Upper lobe of right lung (tissue), 1 donor: Measurements from ENCODE around the gene BLID. TPM values are rescaled to one million over a fixed set of nuclear protein-coding genes. Genes with fewer than 3 reads are reported as not detected.

Experiments used
- ATAC-seq: fragments of 200-7000 bp; cut with Tn5 transposase; one replicate; pipeline ENCODE4 v1.9.1; 2020; ENCODE audit warnings: mild to moderate bottlenecking, moderate library complexity
- DNase-seq: peaks from one replicate; pipeline ENCODE4 v3.0.0-alpha.2; 2020
- H3K27ac ChIP-seq: fragments of 200-600 bp; one replicate; pipeline ENCODE4 v1.8.0; 2022
- H3K27me3 ChIP-seq: fragments of 200-600 bp; one replicate; pipeline ENCODE4 v1.8.0; 2022; ENCODE audit warnings: mild to moderate bottlenecking
- H3K36me3 ChIP-seq: fragments of 200-600 bp; one replicate; pipeline ENCODE4 v1.8.0; 2022
- H3K4me1 ChIP-seq: fragments of 200-600 bp; one replicate; pipeline ENCODE4 v1.8.0; 2022
- H3K4me3 ChIP-seq: fragments of 200-600 bp; one replicate; pipeline ENCODE4 v1.8.0; 2022; ENCODE audit warnings: mild to moderate bottlenecking
- H3K9me3 ChIP-seq: fragments of 200-600 bp; one replicate; pipeline ENCODE4 v1.8.0; 2022
- intact Hi-C: fragments of 100-400 bp; cut with DNase I; formaldehyde crosslinking; loops from one replicate; pipeline ENCODE4 v1.11.0; 2022
- total RNA-seq: library from RNA; stranded (reverse); fragmentation: NEBNext Ultra II Directional; extraction: Animal tissue kit (Norgen Biotek cat#: 25700); gene quantifications from one replicate; pipeline ENCODE4 v1.2.1, GENCODE V29; 2021
- TF ChIP-seq, protein P1 (sequence below): fragments of 200-600 bp; IDR thresholded peaks from one replicate; pipeline ENCODE4 v1.8.0; 2022; ENCODE audit warnings: antibody characterized with exemption
- donor health status: DM: no; HTN: yes; CAD: no; lungs with severe emphysema.

Gene BLID
- total RNA-seq, 1 donor from 2014 or later: not detected

DNA sequence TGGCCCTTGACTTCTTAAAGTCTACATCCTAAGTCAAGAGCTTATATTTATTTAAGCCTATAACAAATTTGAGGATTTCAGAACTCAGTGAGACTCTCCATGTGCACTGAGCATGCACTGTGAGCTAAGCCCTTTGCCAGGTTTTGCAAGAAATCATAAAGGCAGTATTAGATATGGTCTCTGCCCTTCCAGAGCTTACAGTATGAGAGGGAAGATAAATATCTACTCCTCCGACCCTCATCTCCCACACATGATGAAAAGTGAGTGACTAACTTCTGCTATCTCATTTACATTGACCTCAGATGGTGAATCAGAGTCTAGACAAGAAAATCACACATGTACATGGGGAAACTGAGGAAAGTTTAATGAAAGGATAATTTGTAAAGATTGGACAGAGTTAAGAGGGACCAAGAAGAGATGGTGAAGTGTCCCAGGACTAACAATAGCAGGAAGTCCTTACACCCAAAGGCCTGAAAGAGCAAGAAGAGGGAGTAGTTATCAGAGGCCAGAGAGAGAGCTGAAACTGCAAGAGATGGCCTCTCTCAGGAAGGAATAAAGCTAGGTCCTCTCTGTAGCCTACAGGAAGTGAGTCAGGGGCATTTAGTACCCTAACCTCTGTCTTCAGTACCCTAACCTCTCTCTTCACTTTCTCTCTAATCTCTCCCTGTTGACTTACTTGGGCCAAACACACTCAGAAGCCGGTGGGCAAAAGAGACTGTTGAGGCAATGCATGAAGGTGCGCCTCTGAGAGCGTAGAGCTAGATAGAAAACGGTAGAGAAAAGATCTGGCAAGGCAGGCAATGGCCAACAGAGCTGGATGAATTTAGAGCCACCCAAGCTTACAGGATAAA, 23.0 kb upstream of the BLID start:
- no peak for ATAC-seq
- intact Hi-C loops: no loop called here

DNA sequence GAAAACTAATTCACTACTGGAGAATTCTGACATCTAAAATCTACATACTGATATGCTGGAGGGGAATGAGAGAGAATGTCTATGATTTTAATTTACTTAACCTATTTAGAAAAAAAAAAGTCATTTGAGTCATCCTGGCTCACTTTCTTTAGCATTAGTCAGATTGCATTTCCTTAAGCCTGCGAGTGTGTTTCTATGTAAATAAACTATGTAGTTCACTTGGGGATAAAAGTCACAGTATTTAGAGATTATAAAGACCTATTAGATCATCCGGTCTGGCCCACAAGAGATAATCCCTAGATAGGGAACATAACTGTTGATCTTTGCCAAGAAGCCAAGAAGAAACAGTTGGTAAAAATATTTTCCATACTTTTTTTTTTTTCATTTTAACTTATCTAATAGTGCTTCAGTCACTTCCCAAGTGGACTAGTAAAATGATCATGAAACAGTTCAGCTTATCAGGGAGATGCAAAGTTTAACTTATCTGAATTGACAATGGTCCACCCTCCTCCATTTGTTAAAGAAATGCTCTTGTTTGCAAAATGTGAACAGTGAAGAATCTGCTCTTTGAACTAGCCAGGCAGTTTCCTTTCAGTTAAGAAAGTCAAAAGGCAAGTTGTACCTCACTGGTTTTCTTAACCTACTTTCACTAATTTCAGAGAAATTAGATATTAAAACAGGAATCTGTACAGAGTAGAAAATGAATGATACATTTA, 21.2 kb upstream of the BLID start:
- Histone ChIP-seq H3K27ac (no peak overlapping the region), H3K4me3 (no peak overlapping the region), H3K9me3 (no peaks in the 10 kb centered on the region), H3K27me3 (no peaks in the 10 kb centered on the region), H3K36me3 (no peaks in the 10 kb centered on the region), H3K4me1 (no peaks in the 10 kb centered on the region)
- intact Hi-C loops: no loop called here
- TF ChIP-seq, protein P1, sequence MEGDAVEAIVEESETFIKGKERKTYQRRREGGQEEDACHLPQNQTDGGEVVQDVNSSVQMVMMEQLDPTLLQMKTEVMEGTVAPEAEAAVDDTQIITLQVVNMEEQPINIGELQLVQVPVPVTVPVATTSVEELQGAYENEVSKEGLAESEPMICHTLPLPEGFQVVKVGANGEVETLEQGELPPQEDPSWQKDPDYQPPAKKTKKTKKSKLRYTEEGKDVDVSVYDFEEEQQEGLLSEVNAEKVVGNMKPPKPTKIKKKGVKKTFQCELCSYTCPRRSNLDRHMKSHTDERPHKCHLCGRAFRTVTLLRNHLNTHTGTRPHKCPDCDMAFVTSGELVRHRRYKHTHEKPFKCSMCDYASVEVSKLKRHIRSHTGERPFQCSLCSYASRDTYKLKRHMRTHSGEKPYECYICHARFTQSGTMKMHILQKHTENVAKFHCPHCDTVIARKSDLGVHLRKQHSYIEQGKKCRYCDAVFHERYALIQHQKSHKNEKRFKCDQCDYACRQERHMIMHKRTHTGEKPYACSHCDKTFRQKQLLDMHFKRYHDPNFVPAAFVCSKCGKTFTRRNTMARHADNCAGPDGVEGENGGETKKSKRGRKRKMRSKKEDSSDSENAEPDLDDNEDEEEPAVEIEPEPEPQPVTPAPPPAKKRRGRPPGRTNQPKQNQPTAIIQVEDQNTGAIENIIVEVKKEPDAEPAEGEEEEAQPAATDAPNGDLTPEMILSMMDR: no peak
- ATAC-seq (no peak), DNase-seq (no peak)

More for the DNA sequence above, 23.0 kb upstream of the BLID start:
- Histone ChIP-seq H3K4me1 (no peaks in the 10 kb centered on the region), H3K9me3 (no peaks in the 10 kb centered on the region), H3K27ac (no peak overlapping the region), H3K36me3 (no peaks in the 10 kb centered on the region), H3K27me3 (no peaks in the 10 kb centered on the region), H3K4me3 (no peak overlapping the region)
- DNase-seq: no peak
- TF ChIP-seq, protein P1: no peak

DNA sequence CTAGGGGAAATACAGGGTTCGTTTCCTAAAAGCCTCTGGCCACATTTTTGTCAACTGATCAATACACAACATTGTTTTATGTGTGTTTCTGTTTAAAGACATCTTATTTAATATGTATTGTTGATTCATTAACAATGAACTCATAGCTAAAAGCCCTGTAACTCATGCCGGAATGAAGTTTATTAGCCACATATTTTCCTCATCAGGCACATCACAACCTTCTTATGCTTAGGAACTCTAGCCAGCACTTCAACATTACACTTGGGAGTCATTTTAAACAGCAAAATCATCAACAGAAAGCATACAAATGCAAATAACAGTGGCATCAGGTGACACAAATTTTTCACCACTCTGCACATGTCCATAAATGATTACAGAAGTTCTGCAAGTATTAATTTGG, 15.1 kb upstream of the BLID start:
- no peak for ATAC-seq
- H3K4me3 ChIP-seq: no peak overlapping the region
- H3K4me1 ChIP-seq: no peaks in the 10 kb centered on the region
- no peak overlapping the region for H3K27ac ChIP-seq
- intact Hi-C loops: no loop called here
- no peak for DNase-seq
- H3K36me3 ChIP-seq: no peaks in the 10 kb centered on the region
- no peaks in the 10 kb centered on the region for H3K9me3 ChIP-seq
- TF ChIP-seq, protein P1: no peak
- H3K27me3 ChIP-seq: no peaks in the 10 kb centered on the region

DNA sequence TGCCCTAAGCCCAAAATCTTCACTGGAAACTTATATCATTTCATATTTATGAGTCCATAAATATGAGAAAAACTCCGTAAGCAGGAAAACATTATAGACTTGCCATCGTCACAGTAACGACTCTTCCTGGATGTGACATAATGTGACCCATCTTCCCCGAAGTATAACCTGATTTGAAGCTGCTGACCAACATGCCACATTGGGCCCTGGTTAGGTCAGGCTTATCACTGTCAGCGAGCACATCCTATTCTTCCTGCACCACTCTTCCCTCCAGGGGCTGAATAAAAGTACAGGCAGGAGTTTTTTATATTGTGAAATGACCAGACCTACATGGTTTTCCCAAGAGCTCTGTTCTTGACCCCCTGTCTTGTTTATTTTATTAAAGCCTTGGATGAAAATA, 12.1 kb upstream of the BLID start:
- H3K27ac ChIP-seq: no peak overlapping the region
- H3K36me3 ChIP-seq: no peaks in the 10 kb centered on the region
- no peaks in the 10 kb centered on the region for H3K27me3 ChIP-seq
- H3K9me3 ChIP-seq: no peaks in the 10 kb centered on the region
- TF ChIP-seq, protein P1: no peak
- DNase-seq (no peak), ATAC-seq (no peak)
- H3K4me3 ChIP-seq: no peak overlapping the region
- no peaks in the 10 kb centered on the region for H3K4me1 ChIP-seq
- intact Hi-C loops: no loop called here

DNA sequence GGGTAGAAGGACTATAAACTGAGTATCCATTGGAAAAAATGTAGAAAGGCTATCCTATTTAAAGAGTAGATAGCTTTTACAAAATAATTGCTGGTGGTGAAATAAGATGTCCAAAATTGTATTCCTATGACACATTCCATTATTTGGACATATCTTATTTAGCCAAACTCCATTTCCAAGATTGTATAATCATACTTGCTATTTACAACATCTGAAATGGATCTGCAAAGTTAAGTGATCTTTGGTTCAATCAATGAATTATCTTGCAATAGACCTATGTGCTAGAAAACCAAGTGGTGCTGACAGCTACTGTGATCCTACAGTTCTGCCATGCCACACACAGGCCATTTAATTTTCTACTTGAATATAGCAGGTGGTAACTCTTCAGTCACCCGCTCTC, 11.0 kb upstream of the BLID start:
- no peaks in the 10 kb centered on the region for H3K36me3 ChIP-seq
- no peak overlapping the region for H3K4me3 ChIP-seq
- H3K27me3 ChIP-seq: no peaks in the 10 kb centered on the region
- H3K4me1 ChIP-seq: no peaks in the 10 kb centered on the region
- TF ChIP-seq, protein P1: no peak
- H3K27ac ChIP-seq: no peak overlapping the region
- DNase-seq: no peak
- intact Hi-C loops: no loop called here
- ATAC-seq: no peak
- H3K9me3 ChIP-seq: no peaks in the 10 kb centered on the region
